DOHH2 (cell line): ENCODE measurements around the gene GAS2L1.

ENCODE experiments used
- EZH2phosphoT487 ChIP-seq: fragments of 200-600 bp; sonication (generic); IDR thresholded peaks from 2 replicates; pipeline ENCODE4 v1.6.1; 2017; ENCODE audit warnings: borderline replicate concordance, mild to moderate bottlenecking, antibody characterized with exemption, low read length, moderate library complexity, mixed read lengths
- TF ChIP-seq, protein P1 (sequence below): fragments of 200-600 bp; sonication (generic); IDR thresholded peaks from one replicate; pipeline ENCODE4 v1.5.1; 2014; ENCODE audit warnings: antibody characterized with exemption, mild to moderate bottlenecking, low read depth, low read length; ENCODE audit not compliant: poor library complexity, severe bottlenecking

DNA sequence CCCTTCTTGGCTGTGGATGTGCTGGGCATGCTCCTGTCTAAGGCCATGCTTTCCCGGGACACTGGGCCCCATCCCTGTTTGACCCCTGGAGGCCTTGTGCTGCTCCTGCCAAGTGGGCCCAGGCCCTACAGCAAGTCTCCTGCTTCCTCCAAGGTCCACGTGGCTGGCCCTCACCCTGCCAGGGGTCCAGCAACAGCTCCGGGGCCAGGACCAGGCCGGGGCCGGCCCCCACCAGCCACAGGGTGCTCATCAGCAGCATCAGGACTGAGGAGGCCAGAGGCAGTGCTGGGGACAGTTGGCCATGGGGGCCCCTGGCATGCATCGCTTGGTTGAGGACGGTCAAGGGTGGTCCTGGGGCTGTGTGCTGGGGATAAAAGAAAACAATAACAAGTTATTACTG lies 41.1 kb upstream of the GAS2L1 start:
- TF ChIP-seq, protein P1, sequence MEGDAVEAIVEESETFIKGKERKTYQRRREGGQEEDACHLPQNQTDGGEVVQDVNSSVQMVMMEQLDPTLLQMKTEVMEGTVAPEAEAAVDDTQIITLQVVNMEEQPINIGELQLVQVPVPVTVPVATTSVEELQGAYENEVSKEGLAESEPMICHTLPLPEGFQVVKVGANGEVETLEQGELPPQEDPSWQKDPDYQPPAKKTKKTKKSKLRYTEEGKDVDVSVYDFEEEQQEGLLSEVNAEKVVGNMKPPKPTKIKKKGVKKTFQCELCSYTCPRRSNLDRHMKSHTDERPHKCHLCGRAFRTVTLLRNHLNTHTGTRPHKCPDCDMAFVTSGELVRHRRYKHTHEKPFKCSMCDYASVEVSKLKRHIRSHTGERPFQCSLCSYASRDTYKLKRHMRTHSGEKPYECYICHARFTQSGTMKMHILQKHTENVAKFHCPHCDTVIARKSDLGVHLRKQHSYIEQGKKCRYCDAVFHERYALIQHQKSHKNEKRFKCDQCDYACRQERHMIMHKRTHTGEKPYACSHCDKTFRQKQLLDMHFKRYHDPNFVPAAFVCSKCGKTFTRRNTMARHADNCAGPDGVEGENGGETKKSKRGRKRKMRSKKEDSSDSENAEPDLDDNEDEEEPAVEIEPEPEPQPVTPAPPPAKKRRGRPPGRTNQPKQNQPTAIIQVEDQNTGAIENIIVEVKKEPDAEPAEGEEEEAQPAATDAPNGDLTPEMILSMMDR: no peak
- no peak for TF ChIP-seq EZH2phosphoT487
